ENCODE results near the gene TEX2.
"Not testable (repeated sequence)": the region's sequence is repeated elsewhere in the genome, so short reads cannot be mapped to it uniquely, and the experiment has no call there.

Gene TEX2

DNA sequence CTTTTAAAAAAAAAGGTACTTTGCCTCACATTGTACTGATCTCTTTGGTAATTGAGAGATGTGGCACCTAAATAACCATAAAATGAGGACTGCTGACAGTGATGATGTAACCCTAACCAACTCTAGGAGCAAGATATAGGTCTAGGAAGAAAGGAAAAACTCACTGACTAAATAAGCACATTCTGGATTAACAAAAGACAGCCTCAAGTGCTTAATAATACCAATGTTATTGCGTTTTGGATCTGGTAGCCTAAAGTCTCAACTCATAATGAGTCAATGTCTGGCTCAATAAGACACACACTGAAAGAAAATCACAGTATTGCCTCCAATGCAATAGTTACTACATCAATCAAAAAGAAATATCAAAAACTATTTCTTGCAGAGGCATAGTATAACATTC, 136.1 kb downstream of the TEX2 start:
- no peak overlapping the region for H3K4me3 ChIP-seq (ENCODE audit: low read depth, low read length)
- TF ChIP-seq, protein P1, sequence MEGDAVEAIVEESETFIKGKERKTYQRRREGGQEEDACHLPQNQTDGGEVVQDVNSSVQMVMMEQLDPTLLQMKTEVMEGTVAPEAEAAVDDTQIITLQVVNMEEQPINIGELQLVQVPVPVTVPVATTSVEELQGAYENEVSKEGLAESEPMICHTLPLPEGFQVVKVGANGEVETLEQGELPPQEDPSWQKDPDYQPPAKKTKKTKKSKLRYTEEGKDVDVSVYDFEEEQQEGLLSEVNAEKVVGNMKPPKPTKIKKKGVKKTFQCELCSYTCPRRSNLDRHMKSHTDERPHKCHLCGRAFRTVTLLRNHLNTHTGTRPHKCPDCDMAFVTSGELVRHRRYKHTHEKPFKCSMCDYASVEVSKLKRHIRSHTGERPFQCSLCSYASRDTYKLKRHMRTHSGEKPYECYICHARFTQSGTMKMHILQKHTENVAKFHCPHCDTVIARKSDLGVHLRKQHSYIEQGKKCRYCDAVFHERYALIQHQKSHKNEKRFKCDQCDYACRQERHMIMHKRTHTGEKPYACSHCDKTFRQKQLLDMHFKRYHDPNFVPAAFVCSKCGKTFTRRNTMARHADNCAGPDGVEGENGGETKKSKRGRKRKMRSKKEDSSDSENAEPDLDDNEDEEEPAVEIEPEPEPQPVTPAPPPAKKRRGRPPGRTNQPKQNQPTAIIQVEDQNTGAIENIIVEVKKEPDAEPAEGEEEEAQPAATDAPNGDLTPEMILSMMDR (IDR thresholded peaks at IDR 0.05; ENCODE audit: control insufficient read depth, extremely low read depth, insufficient read depth): no peak
- DNase-seq (ENCODE audit: low read depth): no peak

DNA sequence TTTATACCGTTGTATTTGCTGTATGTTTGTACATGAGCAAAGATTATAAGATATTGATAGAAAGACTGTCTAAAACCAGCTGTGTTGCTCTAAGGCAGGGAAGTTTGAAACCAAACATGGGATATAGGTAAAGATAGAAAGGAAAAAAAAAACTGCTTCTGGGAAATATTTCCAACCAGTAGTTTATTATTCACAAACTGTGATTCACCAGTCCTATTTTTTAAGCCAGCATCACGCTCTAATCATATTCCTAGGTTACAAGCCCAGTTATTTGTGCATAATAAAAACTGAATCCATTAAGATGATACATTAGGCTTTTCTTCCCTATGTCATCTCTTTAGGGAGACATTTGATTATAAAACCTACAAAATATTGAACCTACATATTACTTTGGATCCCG, 137.1 kb downstream of the TEX2 start:
- no peak for DNase-seq (ENCODE audit: low read depth)
- H3K4me3 ChIP-seq (ENCODE audit: low read depth, low read length): no peak overlapping the region
- TF ChIP-seq, protein P1 (IDR thresholded peaks at IDR 0.05; ENCODE audit: control insufficient read depth, extremely low read depth, insufficient read depth): no peak

DNA sequence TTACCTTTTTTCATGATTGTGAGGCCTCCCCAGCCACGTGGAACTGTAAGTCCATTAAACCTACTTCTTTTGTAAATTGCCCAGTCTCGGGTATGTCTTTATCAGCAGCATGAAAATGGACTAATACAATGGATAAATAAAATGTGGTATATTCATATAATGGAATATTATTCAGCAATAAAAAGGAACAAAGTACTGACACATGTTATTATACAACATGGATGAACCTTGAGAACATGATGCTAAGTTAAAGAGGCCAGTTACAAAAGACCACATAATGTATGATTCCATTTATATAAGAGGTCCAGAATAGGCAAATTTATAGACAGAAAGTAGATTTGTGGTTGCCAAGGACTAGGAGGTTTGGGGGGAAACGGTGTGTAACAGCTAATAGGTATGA, 138.5 kb downstream of the TEX2 start:
- TF ChIP-seq, protein P1 (IDR thresholded peaks at IDR 0.05; ENCODE audit: control insufficient read depth, extremely low read depth, insufficient read depth): no peak
- no peak for DNase-seq (ENCODE audit: low read depth)
- no peak overlapping the region for H3K4me3 ChIP-seq (ENCODE audit: low read depth, low read length)

DNA sequence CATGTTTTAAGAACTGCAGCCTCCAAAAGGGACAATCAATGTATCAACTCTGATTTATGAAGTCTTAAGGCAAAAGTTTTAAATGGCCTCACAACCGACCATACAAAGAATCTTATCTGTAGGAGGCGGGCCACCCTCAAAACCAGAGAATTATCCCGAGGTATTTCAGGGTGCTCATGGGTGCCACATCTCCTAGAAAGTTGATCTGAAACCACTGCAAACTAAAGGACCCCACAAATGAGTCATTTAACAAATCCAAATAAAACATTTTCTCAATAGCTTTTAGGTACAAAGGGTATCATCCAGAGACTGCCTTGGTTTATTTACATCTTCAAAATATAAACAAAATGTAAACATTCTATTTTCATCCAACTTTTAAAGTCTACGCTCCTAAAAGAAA, 139.9 kb downstream of the TEX2 start:
- TF ChIP-seq, protein P1 (IDR thresholded peaks at IDR 0.05; ENCODE audit: control insufficient read depth, extremely low read depth, insufficient read depth): no peak
- H3K4me3 ChIP-seq (ENCODE audit: low read depth, low read length): no peak overlapping the region
- no peak for DNase-seq (ENCODE audit: low read depth)

DNA sequence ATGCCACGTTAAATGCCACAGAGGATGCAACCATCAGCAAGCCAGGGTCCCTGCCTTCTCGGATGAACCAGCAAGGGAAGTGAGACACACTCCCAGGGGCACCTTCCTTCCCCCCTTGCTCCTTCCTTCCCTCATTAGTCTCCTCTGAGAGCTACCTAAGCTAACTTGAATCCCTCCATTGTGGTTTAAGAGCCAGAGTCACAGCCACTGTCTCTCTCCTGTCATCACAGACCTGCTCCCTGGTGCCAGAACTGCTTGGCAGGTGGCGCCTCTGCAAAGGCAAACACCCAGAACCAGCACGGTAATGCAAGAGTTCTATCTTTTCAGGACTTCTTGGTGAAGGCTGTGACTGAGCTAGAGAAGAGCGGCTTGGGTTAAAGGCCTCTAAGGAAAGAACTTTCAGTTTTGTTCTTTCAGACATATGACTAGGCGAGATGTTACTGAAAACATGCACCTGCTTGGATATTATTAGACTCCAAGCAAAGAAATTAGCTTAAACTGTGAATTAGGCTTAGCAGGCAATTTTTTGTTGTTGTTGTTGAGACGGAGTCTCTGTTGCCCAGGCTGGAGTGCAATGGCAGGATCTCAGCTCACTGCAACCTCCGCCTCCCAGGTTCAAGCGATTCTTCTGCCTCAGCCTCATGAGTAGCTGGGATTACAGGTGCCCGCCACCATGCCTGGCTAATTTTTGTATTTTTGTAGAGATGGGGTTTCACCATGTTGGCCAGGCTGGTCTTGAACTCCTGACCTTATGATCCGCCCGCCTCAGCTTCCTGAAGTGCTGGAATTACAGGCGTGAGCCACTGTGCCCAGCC, 141.9 kb downstream of the TEX2 start:
- not testable (repeated sequence) for DNase-seq (ENCODE audit: low read depth)

DNA sequence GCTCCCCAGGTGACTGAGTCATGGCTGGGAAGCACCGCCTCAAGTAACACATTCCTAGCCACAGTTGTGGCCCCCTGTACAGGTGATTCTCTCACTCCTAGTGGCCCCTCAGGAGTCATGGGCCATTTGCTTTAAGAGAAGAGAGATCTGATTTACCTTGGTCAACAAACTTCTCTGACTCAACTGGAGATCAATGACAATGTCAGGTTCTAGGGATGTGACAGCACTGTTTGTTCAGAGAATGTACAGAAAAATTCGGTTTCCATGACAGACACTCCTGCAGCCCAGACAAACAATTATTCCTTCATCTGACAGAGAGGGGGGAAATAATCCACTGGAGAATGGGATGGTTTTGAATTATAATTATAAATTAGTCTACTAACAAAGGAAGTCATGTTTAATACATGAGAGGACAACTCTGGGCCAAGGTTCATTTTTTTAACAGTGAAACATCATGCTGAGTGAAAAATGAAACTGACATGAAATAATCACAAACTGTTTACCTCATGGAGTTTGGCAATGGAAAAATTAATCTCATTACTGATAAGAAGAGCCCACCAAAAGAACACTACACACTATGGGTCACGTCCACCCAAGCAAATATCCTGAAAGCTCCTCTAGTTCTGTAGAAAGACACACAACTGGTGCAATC, 142.8 kb downstream of the TEX2 start:
- TF ChIP-seq, protein P1 (IDR thresholded peaks at IDR 0.05; ENCODE audit: control insufficient read depth, extremely low read depth, insufficient read depth): no peak
- no peak overlapping the region for H3K4me3 ChIP-seq (ENCODE audit: low read depth, low read length)
- DNase-seq (ENCODE audit: low read depth): no peak

More for the DNA sequence above, 141.9 kb downstream of the TEX2 start:
- H3K4me3 ChIP-seq (ENCODE audit: low read depth, low read length): not testable (repeated sequence)
- TF ChIP-seq, protein P1 (IDR thresholded peaks at IDR 0.05; ENCODE audit: control insufficient read depth, extremely low read depth, insufficient read depth): peak; percentile 32

Data from LNCaP clone FGC (cell line).